Measurements from ENCODE around the gene MYZAP.
A peak's percentile ranks its signal among the peaks of the same experiment; 100 is the strongest.

The MYZAP gene, protein sequence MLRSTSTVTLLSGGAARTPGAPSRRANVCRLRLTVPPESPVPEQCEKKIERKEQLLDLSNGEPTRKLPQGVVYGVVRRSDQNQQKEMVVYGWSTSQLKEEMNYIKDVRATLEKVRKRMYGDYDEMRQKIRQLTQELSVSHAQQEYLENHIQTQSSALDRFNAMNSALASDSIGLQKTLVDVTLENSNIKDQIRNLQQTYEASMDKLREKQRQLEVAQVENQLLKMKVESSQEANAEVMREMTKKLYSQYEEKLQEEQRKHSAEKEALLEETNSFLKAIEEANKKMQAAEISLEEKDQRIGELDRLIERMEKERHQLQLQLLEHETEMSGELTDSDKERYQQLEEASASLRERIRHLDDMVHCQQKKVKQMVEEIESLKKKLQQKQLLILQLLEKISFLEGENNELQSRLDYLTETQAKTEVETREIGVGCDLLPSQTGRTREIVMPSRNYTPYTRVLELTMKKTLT

DNA sequence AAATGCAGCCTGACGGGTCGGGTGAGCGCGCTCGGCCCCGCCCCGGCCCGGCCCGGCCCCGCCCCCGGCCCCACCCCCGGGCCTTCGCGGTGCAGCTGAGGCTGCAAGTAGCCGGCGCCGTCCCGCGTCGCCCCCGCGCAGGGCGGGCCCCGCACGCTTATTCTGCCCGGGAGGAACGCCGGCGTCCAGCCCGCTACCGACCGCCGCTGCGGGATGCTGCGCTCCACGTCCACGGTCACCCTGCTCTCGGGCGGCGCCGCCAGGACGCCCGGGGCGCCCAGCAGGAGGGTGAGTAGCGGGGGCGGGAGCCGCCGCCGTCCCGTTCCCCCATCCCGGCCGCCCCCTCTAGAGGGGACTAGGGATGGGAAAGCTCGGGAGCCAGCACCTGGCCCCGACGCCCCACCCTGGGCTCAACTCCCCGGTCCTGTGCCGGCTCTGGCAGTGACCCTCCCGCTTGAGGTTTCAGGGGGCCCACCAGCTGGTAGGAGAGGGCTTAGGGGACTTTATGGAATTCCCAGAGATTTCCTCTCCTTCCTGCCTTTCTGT, at the start of gene MYZAP:
Gene MYZAP, plus strand, starts transcription at position 83 of the 546 bp plus-strand sequence. Its CDS starts 131 bp downstream, at position 214.
- TF ChIP-seq, protein P1, sequence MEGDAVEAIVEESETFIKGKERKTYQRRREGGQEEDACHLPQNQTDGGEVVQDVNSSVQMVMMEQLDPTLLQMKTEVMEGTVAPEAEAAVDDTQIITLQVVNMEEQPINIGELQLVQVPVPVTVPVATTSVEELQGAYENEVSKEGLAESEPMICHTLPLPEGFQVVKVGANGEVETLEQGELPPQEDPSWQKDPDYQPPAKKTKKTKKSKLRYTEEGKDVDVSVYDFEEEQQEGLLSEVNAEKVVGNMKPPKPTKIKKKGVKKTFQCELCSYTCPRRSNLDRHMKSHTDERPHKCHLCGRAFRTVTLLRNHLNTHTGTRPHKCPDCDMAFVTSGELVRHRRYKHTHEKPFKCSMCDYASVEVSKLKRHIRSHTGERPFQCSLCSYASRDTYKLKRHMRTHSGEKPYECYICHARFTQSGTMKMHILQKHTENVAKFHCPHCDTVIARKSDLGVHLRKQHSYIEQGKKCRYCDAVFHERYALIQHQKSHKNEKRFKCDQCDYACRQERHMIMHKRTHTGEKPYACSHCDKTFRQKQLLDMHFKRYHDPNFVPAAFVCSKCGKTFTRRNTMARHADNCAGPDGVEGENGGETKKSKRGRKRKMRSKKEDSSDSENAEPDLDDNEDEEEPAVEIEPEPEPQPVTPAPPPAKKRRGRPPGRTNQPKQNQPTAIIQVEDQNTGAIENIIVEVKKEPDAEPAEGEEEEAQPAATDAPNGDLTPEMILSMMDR (IDR thresholded peaks at IDR 0.05; ENCODE audit: low read length, missing control alignments), result no peak
- peak within 1 kb of the TSS; percentile 44 for H3K4me3 ChIP-seq (replicated peaks; ENCODE audit: low read depth, low read length)
- no peak for DNase-seq (ENCODE audit: low read depth)

DNA sequence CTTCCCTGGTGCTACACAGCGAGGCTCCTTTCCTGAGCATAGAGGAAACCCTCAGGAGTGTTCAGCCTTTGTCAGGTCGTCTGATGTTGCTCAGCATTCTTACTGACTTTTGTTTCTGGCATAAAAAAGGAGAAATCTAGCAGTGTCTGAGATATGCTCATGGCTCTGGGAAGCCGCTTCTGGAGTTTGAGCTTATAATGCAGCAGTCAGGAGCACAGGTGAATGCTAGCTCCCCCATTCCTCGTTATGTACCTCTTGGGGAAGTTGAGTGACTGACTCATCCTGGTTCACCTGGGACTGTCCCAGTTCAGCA, 49.2 kb upstream of the MYZAP start:
- DNase-seq (ENCODE audit: low read depth), result no peak
- TF ChIP-seq, protein P1 (IDR thresholded peaks at IDR 0.05; ENCODE audit: low read length, missing control alignments), result no peak
- H3K4me3 ChIP-seq (replicated peaks; ENCODE audit: low read depth, low read length), result no peak overlapping the region

DNA sequence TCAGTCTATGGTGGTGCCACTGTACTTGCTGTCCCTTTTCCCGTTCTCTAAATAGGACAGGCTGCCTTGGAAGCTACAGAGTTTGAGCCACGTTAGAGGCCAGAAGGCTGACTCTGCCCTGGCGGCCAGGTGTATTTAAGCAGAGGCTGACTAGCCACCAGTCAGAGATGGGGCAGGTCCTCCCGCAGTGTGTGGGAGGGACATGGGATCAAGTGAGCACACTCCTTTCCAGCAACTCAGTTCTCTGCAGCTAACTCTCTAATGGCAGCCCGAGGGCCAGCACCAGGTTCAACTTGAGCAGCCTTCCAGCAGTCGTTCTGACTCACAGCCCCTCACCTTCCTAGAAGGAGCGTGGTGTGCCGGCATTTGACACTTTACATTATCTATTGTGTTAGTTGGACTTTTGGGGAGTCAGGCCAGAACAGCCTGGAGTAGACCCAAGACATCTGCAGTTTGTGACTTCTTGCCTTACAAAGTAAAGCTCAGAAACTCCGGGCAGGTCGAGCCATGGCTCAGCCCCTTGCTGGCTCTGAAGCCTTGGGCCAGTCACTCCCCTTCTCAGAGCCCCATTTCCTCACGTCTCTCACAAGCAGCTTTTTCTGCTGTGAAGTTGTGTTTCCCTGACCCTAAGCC, 46.7 kb upstream of the MYZAP start:
- TF ChIP-seq, protein P1 (IDR thresholded peaks at IDR 0.05; ENCODE audit: low read length, missing control alignments), result no peak
- no peak overlapping the region for H3K4me3 ChIP-seq (replicated peaks; ENCODE audit: low read depth, low read length)
- no peak for DNase-seq (ENCODE audit: low read depth)

DNA sequence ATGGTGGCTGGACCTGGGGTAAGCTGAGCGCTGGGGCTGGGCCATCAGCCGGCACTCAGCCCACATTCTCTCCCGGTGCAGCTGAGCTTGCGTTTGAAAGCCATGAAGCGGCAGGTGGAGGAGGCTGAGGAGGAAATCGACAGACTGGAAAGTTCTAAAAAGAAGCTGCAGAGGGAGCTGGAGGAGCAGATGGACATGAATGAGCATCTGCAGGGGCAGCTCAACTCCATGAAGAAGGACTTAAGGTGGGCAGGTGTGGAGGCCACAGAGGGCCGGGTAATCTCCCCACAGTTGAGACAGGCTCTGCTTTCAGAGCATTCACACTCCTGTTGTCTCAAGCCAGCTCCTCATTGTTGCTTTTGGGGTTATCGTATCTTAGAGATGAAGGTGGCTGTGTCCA, 45.7 kb upstream of the MYZAP start:
- no peak for DNase-seq (ENCODE audit: low read depth)
- no peak overlapping the region for H3K4me3 ChIP-seq (replicated peaks; ENCODE audit: low read depth, low read length)
- TF ChIP-seq, protein P1 (IDR thresholded peaks at IDR 0.05; ENCODE audit: low read length, missing control alignments), result no peak

DNA sequence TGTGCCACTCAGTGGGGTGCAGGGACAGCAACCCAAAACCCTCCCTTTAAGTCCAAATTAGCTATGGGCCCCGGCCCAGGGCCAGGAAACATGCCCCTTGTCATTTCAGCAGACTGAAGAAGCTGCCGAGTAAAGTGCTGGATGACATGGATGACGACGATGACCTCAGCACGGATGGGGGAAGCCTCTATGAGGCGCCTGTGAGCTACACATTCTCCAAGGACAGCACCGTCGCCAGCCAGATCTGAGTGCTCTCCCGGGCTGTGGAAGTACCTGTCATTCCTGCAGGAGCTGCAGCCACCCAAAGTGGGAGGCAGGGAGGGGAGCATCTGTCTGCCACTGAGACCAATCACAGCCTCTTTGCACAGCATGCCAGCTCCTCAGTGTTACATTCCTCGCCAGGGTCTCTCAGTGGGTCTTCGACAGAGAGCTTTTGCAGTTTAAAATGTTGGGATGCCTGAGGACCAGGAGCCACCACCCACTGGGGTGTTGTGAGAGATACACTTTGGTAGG, 44.4 kb upstream of the MYZAP start:
- no peak overlapping the region for H3K4me3 ChIP-seq (replicated peaks; ENCODE audit: low read depth, low read length)

DNA sequence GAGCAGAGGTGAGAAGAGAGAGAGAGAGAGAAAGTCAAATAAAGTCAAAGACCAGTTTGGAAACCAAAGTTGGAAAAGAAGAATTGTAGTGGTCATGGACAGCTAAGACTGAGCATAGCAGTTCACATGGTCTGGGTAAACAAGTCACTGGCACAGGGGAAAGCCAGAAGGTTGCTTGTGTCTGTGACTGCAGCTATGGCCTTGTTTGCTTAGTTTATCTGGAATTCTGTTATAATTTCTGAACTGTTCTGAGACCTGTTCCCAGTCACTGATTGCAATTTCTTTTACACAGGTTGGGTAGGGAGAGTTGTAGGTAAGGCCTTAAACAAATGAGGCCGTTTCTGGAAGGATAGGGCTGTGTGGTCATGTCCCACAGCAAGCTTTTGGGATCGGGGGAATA, 43.4 kb upstream of the MYZAP start:
- H3K4me3 ChIP-seq (replicated peaks; ENCODE audit: low read depth, low read length), result no peak overlapping the region
- TF ChIP-seq, protein P1 (IDR thresholded peaks at IDR 0.05; ENCODE audit: low read length, missing control alignments), result no peak
- DNase-seq (ENCODE audit: low read depth), result no peak

More for the DNA sequence above, 44.4 kb upstream of the MYZAP start:
- no peak for DNase-seq (ENCODE audit: low read depth)
- TF ChIP-seq, protein P1 (IDR thresholded peaks at IDR 0.05; ENCODE audit: low read length, missing control alignments), result no peak

Measured in fibroblast of pulmonary artery (primary cell).